Spleen (tissue), 11 donors: ENCODE results near the gene ST3GAL4. TPM values are rescaled to one million over a fixed set of nuclear protein-coding genes. Genes with fewer than 3 reads are reported as not detected.

Experiments used
- DNase-seq: peaks from one replicate; pipeline ENCODE4 v3.0.0-alpha.2; 2020
- H3K27ac ChIP-seq, 8 donors: fragments of 200-600 bp; sonication (generic) in 7 of 8; 1 replicate in 4 of 8; 2 replicates in 4 of 8; pipeline versions ENCODE4 v1.5.0 to v1.8.0; 2016 to 2021; ENCODE audit warnings: inconsistent platforms in 4 of 8, mild to moderate bottlenecking in 4 of 8, moderate library complexity in 1 of 8
- H3K27me3 ChIP-seq, 7 donors: fragments of 200-600 bp; sonication (generic) in 6 of 7; replicated peaks in 1 of 7; 1 replicate in 4 of 7; 2 replicates in 3 of 7; pipeline versions ENCODE4 v1.5.0 to v1.8.0; 2016 to 2021; ENCODE audit warnings: inconsistent platforms in 3 of 7, mild to moderate bottlenecking in 1 of 7
- H3K36me3 ChIP-seq, 6 donors: fragments of 200-600 bp; sonication (generic) in 5 of 6; 1 replicate in 4 of 6; 2 replicates in 2 of 6; pipeline versions ENCODE4 v1.5.0 to v1.8.0; 2016 to 2021; ENCODE audit warnings: inconsistent platforms in 2 of 6
- H3K4me1 ChIP-seq, 6 donors: fragments of 200-600 bp; sonication (generic) in 5 of 6; 1 replicate in 3 of 6; 2 replicates in 3 of 6; pipeline versions ENCODE4 v1.5.0 to v1.8.0; 2016 to 2021; ENCODE audit warnings: inconsistent platforms in 3 of 6
- H3K4me3 ChIP-seq, 8 donors: fragments of 200-600 bp; sonication (generic) in 7 of 8; 1 replicate in 4 of 8; 2 replicates in 4 of 8; pipeline versions ENCODE4 v1.5.0 to v1.8.0; 2016 to 2021; ENCODE audit warnings: inconsistent platforms in 4 of 8, mild to moderate bottlenecking in 4 of 8, moderate library complexity in 2 of 8
- H3K9me3 ChIP-seq, 8 donors: fragments of 200-600 bp; sonication (generic) in 7 of 8; 1 replicate in 4 of 8; 2 replicates in 4 of 8; pipeline versions ENCODE4 v1.5.0 to v1.8.0; 2016 to 2021; ENCODE audit warnings: inconsistent platforms in 4 of 8
- CTCF ChIP-seq, 11 experiments: fragments of 200-600 bp in 7 of 11; fragments of 450-650 bp in 4 of 11; sonication (generic) in 4 of 11; IDR thresholded peaks in 8 of 11; conservative IDR thresholded peaks in 3 of 11; 1 replicate in 7 of 11; 2 replicates in 4 of 11; pipeline versions ENCODE4 v1.4.0 to v1.8.0; 2016 to 2021; ENCODE audit warnings: antibody characterized with exemption in 11 of 11, inconsistent platforms in 4 of 11, mild to moderate bottlenecking in 1 of 11
- POLR2A ChIP-seq, 3 donors: fragments of 450-650 bp; IDR thresholded peaks; one replicate each; pipeline ENCODE4 v1.5.1; 2017; ENCODE audit warnings: antibody characterized with exemption in 3 of 3, mild to moderate bottlenecking in 1 of 3
- POLR2AphosphoS5 ChIP-seq, 3 donors: sonication (generic); formaldehyde crosslinking; IDR thresholded peaks; one replicate each; pipeline ENCODE4 v1.5.1; 2017; ENCODE audit warnings: antibody characterized with exemption in 3 of 3
- WGBS, 5 donors: extraction: QIAGEN DNeasy Blood & Tissue Kit in 3 of 5; methylation state at CpG; one replicate each; pipeline versions ENCODE4 v1.1.5 to v1.1.7; 2013 to 2018; 5-methylcytosine and 5-hydroxymethylcytosine counted together
- intact Hi-C: fragments of 100-400 bp; cut with DNase I; formaldehyde crosslinking; loops from one replicate; pipeline ENCODE4 v1.15.0; 2023; ENCODE audit warnings: low total_unique reads
- polyA plus RNA-seq, 3 donors: library from polyadenylated mRNA; stranded (reverse); fragments of 200-250 nt; gene quantifications; one replicate each; pipeline ENCODE4 v1.2.1, GENCODE V29; 2013
- total RNA-seq, 7 donors: library from RNA; depleted of rRNA in 3 of 7; stranded (reverse); fragments of >200 nt in 3 of 7; fragmentation: NEBNext Ultra II Directional in 4 of 7; extraction: Animal tissue kit (Norgen Biotek cat#: 25700) in 4 of 7; gene quantifications; one replicate each; pipeline versions ENCODE4 v1.1.0 to v1.2.1, GENCODE V29; 2016 to 2021
- donor health status: healthy with polysubstance abuse.
- donor health status: DM: no; HTN: no; CAD: no; lungs with moderate emphysema.
- donor health status: DM: no; HTN: no; CAD: no.
- donor health status: Bipolar disorder and iron deficiency.
- donor health status: healthy.
- donor health status: DM: no; HTN: no; CAD: no.
- donor health status: DM: yes; HTN: yes; CAD: no.

The ST3GAL4 gene
- total and polyA plus RNA-seq, 10 donors = 12.8 to 102 (median 47.4) TPM

DNA sequence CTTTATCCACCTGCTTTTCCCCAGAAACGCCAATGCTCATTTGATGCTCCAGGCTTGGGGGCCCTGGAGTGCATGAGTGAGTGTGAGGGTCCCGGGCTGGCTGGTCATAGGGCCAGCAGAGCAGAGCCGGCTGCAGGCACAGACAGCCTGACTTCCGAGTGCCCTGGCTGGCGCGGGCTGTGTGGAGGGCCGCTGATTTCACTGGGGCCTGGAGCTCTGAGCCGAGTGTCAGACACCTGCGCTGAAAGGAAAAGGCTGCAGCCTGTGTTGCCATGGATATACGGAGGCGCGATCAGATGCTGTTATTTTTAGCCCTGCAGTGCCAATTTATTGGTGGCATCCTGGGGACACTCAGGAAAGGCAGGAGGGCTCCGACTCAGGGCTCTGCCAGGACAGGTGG, 87.6 kb downstream of the ST3GAL4 start:
- no peaks in the 10 kb centered on the region for H3K36me3 ChIP-seq
- H3K4me3 ChIP-seq = no peak overlapping the region
- WGBS, 5 donors = 52 to 65% (median 61%) methylated on average over 8 to 13 of the region's 13 CpGs
- TF ChIP-seq POLR2AphosphoS5 (IDR thresholded peaks at IDR 0.05) (no peak), POLR2A (IDR thresholded peaks at IDR 0.05) (no peak), CTCF (IDR thresholded peaks at IDR 0.05 in 8 of 11, conservative IDR thresholded peaks at IDR 0.05 in 3 of 11) (no peak)
- no peak overlapping the region for H3K27ac ChIP-seq
- DNase-seq = no peak
- H3K9me3 ChIP-seq = no peaks in the 10 kb centered on the region
- intact Hi-C loops = loop anchor here (10.0 kb wide), 1 partner anchor 902 kb away; no protein-coding TSS in a partner anchor
- H3K27me3 ChIP-seq = peaks cover 0 to 31% (median 0%) of the 10 kb centered on the region in 7 donors
- H3K4me1 ChIP-seq = peaks cover 3 to 34% (median 11%) of the 10 kb centered on the region in 6 donors

DNA sequence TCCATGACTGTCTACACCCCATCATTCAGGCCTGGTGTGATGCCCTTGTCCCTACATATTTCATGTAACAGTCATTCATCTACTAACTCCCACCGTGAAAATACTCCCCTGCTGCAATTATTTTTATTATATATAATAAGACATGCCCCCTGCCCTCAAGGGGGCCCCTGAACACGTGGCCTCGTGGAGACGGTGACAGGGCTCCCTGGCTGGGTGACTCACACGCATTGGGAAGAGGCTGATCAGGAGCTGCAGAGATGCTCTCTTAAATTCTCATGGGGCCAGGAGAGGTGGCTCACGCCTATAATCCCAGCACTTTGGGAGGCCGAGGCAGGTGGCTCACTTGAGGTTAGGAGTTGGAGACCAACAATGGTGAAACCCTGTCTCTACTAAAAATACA, 88.6 kb downstream of the ST3GAL4 start:
- Histone ChIP-seq H3K4me3 (no peak overlapping the region), H3K4me1 (peaks cover 3 to 25% (median 11%) of the 10 kb centered on the region in 6 donors), H3K27me3 (peaks cover 0 to 31% (median 0%) of the 10 kb centered on the region in 7 donors), H3K36me3 (no peaks in the 10 kb centered on the region), H3K27ac (no peak overlapping the region), H3K9me3 (no peaks in the 10 kb centered on the region)
- WGBS, 5 donors = 80 to 89% (median 84%) methylated on average over 7 of the region's 7 CpGs
- TF ChIP-seq POLR2A (IDR thresholded peaks at IDR 0.05) = no peak
- no peak for TF ChIP-seq CTCF (IDR thresholded peaks at IDR 0.05 in 8 of 11, conservative IDR thresholded peaks at IDR 0.05 in 3 of 11)
- TF ChIP-seq POLR2AphosphoS5 (IDR thresholded peaks at IDR 0.05) = no peak
- DNase-seq = no peak
- intact Hi-C loops = loop anchor here (10.0 kb wide), 1 partner anchor 901 kb away; no protein-coding TSS in a partner anchor

GRCh38 chr11:126446581-126446980, 91.1 kb downstream of the ST3GAL4 start:
- Histone ChIP-seq H3K9me3 (no peaks in the 10 kb centered on the region), H3K4me3 (no peak overlapping the region), H3K27me3 (peaks cover 0 to 15% (median 0%) of the 10 kb centered on the region in 7 donors), H3K36me3 (no peaks in the 10 kb centered on the region), H3K27ac (peak overlapping the region in 3 of 8 donors; percentile 46 to 53 (median 49)), H3K4me1 (peaks cover 0 to 8% (median 0%) of the 10 kb centered on the region in 6 donors)
- intact Hi-C loops = loop anchor here (10.0 kb wide), 1 partner anchor 898 kb away; no protein-coding TSS in a partner anchor
- no peak for DNase-seq
- no peak for TF ChIP-seq CTCF (IDR thresholded peaks at IDR 0.05 in 8 of 11, conservative IDR thresholded peaks at IDR 0.05 in 3 of 11)
- no peak for TF ChIP-seq POLR2AphosphoS5 (IDR thresholded peaks at IDR 0.05)
- TF ChIP-seq POLR2A (IDR thresholded peaks at IDR 0.05) = no peak
- WGBS, 5 donors = 73 to 94% (median 83%) methylated on average over 10 of the region's 10 CpGs

- peaks cover 0 to 5% (median 0%) of the 10 kb centered on the region in 7 donors for H3K27me3 ChIP-seq
- intact Hi-C loops = no loop called here
- H3K4me1 ChIP-seq = peaks cover 0 to 12% (median 4%) of the 10 kb centered on the region in 6 donors
- TF ChIP-seq POLR2AphosphoS5 (IDR thresholded peaks at IDR 0.05) (no peak), POLR2A (IDR thresholded peaks at IDR 0.05) (no peak), CTCF (IDR thresholded peaks at IDR 0.05 in 8 of 11, conservative IDR thresholded peaks at IDR 0.05 in 3 of 11) (no peak)
- H3K36me3 ChIP-seq = no peaks in the 10 kb centered on the region
- no peak for DNase-seq
- no peak overlapping the region for H3K4me3 ChIP-seq
- H3K27ac ChIP-seq = no peak overlapping the region
- no peaks in the 10 kb centered on the region for H3K9me3 ChIP-seq
- 85 to 98% (median 88%) methylated on average over 7 of the region's 7 CpGs for WGBS, 5 donors
Measured at GRCh38 chr11:126450198-126450597, 94.7 kb downstream of the ST3GAL4 start.
